ENCODE data around the gene RNF208. TPM values are rescaled to one million over a fixed set of nuclear protein-coding genes. Genes with fewer than 3 reads are reported as not detected.
A peak's percentile ranks its signal among the peaks of the same experiment; 100 is the strongest.

RNF208 gene
- total RNA-seq, 1 donor from 2014 or later: 9.5 TPM

DNA sequence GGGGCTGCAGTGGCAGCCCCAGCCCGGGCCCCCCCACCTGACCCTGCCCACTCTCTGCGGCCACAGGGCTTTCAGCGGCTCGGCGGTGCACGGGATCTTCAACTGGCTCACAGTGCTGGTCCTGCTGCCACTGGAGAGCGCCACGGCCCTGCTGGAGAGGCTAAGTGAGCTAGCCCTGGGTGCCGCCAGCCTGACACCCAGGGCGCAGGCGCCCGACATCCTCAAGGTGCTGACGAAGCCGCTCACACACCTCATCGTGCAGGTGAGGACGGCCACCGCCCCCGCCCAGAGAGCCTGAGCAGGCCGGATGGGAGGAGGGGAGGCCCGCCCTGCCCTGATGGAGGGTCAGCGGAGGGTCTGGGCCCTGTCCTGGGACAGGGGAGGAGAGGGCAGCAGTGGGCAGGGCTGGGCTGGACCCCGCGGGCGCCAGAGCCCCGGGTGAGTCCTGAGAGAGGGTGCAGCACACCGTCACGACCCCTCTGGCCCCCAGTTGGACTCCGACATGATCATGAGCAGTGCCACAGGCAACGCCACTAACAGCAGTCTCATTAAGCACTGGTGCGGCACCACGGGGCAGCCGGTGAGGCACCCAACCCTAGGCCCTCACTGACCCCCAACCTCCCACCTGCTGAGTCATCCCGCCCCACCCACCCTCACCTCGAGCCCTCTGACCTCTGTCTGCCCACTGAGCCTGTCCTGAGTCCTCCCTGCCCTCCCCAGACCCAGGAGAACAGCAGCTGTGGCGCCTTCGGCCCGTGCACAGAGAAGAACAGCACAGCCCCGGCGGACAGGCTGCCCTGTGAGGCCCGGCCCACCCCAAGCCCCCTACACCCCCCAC lies 11.3 kb upstream of the RNF208 start:
- Mint-ChIP-seq H3K36me3 (ENCODE audit: low read depth) (no peaks in the 10 kb centered on the region), H3K4me1 (ENCODE audit: low read depth) (no peaks in the 10 kb centered on the region), H3K27me3 (ENCODE audit: low read depth) (peaks cover 3% of the 10 kb centered on the region)

DNA sequence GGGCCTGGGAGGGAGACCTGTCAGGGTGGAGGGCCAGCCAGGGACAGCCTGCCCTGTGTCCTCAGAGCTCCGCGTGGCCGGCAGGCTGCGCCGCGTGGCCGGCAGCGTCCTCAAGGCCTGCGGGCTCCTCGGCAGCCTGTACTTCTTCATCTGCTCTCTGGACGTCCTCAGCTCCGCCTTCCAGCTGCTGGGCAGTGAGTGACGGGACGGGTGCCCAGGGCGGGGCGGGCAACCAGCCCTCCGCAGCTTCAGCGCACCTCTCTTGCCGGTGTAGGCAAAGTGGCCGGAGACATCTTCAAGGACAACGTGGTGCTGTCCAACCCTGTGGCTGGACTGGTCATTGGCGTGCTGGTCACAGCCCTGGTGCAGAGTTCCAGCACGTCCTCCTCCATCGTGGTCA lies 10.5 kb upstream of the RNF208 start:
- H3K36me3 Mint-ChIP-seq (ENCODE audit: low read depth): no peaks in the 10 kb centered on the region
- no peaks in the 10 kb centered on the region for H3K9me3 Mint-ChIP-seq
- no peak overlapping the region for H3K27ac Mint-ChIP-seq
- H3K4me1 Mint-ChIP-seq (ENCODE audit: low read depth): peaks cover 2% of the 10 kb centered on the region
- intact Hi-C loops (cut with micrococcal nuclease): no loop called here
- DNase-seq (ENCODE audit: low spot score): no peak
- H3K4me3 Mint-ChIP-seq (ENCODE audit: low read depth): no peak overlapping the region
- peaks cover 3% of the 10 kb centered on the region for H3K27me3 Mint-ChIP-seq (ENCODE audit: low read depth)

More for the DNA sequence above, 11.3 kb upstream of the RNF208 start:
- Mint-ChIP-seq H3K4me3 (ENCODE audit: low read depth) (no peak overlapping the region), H3K9me3 (no peaks in the 10 kb centered on the region), H3K27ac (no peak overlapping the region)
- intact Hi-C loops (cut with micrococcal nuclease): no loop called here
- DNase-seq (ENCODE audit: low spot score): no peak

DNA sequence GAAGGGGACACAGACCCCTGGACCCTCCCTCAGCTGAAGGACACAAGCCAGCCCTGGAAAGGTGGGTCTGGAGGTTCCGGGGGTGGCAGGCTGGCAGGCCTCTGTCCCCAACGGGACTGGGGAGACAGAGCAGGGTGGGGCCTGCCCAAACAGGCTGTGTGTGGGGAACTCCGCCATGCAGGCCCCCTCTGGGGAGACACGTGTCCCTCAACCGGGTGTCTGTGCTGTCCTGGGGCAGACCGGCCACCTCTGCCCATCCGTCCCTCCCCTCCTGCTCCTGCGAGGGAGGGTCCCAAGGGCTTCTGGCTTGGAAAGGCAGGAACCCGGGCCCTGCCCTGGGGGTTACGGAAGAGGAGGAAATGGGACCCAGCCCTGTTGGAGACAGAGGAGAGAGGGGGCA lies 10.1 kb upstream of the RNF208 start:
- Mint-ChIP-seq H3K27ac (no peak overlapping the region), H3K36me3 (ENCODE audit: low read depth) (no peaks in the 10 kb centered on the region), H3K4me1 (ENCODE audit: low read depth) (peaks cover 2% of the 10 kb centered on the region), H3K9me3 (no peaks in the 10 kb centered on the region), H3K4me3 (ENCODE audit: low read depth) (no peak overlapping the region), H3K27me3 (ENCODE audit: low read depth) (peaks cover 3% of the 10 kb centered on the region)
- intact Hi-C loops (cut with micrococcal nuclease): no loop called here
- no peak for DNase-seq (ENCODE audit: low spot score)

DNA sequence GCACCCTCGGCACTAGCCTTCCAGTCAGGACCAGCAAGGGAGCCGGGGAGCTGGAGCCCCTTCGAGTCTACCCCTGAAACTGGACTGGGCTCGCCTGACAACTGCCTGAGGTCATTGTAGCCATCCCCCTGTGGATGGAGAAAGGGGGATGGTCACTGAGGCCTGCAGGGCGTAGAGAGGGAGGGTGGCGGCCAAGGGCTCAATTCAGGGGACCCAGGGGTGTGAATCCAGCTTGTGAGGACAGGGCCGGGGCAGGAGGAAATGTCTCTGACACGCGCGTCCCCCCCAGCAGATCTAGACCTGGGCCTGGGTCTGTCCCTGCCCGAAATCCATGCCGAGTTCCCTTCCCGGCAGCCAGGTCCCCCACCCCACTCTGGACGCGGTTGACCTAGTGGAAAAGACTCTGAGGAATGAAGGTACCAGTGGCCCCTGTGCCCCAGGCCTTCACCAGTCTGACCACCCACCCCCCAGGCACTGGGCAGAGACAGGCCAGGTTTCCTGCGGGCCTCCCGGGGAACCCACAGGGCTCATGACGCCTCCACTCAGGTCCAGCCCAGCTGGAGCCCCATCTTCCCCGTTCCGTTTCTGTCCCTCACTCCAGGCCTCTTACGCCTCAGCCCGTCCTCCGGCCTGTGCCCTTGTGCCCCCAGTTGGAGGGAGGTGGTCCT lies 9.5 kb upstream of the RNF208 start:
- Mint-ChIP-seq H3K4me1 (ENCODE audit: low read depth) (peaks cover 2% of the 10 kb centered on the region), H3K4me3 (ENCODE audit: low read depth) (no peak overlapping the region), H3K9me3 (no peaks in the 10 kb centered on the region), H3K27ac (no peak overlapping the region), H3K27me3 (ENCODE audit: low read depth) (peaks cover 3% of the 10 kb centered on the region), H3K36me3 (ENCODE audit: low read depth) (no peaks in the 10 kb centered on the region)
- intact Hi-C loops (cut with micrococcal nuclease): no loop called here
- DNase-seq (ENCODE audit: low spot score): no peak

DNA sequence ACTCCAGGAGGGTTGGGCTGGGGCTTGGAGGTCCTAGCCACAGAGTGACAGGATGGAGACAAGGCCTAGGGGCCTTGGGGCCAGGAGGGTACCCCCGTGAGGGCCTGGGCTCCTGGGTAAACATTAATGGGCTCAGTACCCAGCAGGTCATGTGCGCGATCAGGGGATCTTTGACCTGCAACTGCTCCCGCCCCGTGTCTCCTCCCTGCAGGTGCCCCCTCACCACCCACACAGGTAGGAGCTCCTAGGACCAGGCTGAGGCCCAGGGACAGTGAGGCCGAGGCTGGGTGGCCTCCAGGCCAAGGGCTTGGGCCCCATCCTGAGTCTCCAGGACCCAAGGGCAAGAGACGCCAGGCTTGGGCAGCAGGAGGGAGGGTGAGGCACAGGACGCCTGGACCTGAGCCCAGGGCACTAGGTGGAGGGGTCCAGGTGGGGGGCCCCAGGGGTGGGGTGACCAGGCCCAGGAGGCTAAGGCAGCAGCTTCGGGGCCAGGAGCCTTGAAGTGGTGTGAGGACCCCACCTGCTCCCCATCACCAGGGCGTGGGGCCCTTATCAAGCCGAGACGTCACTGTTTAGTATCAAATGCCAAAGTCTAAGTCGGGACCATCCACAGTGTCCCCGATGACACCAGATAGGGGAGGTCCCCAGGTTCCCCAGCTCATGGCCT lies 8.8 kb upstream of the RNF208 start, which contains the start of gene SLC34A3:
Gene SLC34A3, plus strand, starts transcription at position 197 of the 667 bp plus-strand sequence. CDS start 802 bp downstream, outside the sequence.
- intact Hi-C loops (cut with micrococcal nuclease): no loop called here
- Mint-ChIP-seq H3K4me3 (ENCODE audit: low read depth) (no peak within 1 kb of the TSS), H3K4me1 (ENCODE audit: low read depth) (peaks cover 2% of the 10 kb centered on the region), H3K27ac (no peak within 1 kb of the TSS), H3K36me3 (ENCODE audit: low read depth) (no peaks in the 10 kb centered on the region), H3K9me3 (no peaks in the 10 kb centered on the region), H3K27me3 (ENCODE audit: low read depth) (peaks cover 3% of the 10 kb centered on the region)
- no peak for DNase-seq (ENCODE audit: low spot score)

DNA sequence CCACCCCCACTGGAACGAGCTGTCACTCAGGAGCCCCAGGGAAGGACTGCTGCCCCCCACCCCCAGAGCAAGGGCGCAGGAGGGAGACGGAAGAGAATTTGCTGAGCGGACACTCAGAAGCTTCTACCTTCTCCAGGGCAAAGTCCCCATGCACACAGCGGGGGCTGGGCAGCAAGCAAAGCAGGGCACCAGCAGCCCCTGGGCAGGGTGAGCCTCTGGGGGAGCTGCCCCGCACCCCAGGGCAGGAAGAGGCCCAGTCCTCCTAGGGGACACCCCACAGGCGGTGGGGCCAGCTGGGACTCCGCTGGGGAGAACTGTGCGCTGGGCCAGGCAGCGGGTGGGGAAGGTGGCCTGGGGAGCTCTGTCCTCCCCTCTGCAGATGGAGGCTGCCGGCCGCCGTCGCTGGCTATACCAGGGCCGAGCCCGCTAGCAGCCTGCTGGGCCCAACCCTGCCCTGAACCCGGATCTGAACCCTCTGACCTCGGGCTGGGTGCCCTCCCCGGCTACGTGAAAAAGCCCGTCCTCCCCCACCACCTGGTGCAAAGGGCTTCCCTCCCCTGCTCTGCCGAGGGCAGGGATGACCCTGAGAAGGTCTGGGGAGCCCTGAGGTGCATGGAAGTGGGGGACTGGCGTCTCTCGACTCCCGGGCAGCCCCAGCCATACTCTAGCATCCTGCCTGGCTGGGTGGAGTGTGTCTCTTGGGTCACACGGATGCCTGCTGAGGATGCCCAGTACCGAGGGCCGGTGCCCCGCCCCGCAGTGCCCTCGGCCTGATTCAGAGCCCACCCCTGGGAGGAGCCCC lies 8.1 kb upstream of the RNF208 start:
- H3K4me1 Mint-ChIP-seq (ENCODE audit: low read depth): peaks cover 5% of the 10 kb centered on the region
- no peak overlapping the region for H3K27ac Mint-ChIP-seq
- H3K36me3 Mint-ChIP-seq (ENCODE audit: low read depth): no peaks in the 10 kb centered on the region
- DNase-seq (ENCODE audit: low spot score): no peak
- intact Hi-C loops (cut with micrococcal nuclease): no loop called here
- peaks cover under 1% of the 10 kb centered on the region for H3K27me3 Mint-ChIP-seq (ENCODE audit: low read depth)
- H3K4me3 Mint-ChIP-seq (ENCODE audit: low read depth): no peak overlapping the region
- H3K9me3 Mint-ChIP-seq: no peaks in the 10 kb centered on the region

DNA sequence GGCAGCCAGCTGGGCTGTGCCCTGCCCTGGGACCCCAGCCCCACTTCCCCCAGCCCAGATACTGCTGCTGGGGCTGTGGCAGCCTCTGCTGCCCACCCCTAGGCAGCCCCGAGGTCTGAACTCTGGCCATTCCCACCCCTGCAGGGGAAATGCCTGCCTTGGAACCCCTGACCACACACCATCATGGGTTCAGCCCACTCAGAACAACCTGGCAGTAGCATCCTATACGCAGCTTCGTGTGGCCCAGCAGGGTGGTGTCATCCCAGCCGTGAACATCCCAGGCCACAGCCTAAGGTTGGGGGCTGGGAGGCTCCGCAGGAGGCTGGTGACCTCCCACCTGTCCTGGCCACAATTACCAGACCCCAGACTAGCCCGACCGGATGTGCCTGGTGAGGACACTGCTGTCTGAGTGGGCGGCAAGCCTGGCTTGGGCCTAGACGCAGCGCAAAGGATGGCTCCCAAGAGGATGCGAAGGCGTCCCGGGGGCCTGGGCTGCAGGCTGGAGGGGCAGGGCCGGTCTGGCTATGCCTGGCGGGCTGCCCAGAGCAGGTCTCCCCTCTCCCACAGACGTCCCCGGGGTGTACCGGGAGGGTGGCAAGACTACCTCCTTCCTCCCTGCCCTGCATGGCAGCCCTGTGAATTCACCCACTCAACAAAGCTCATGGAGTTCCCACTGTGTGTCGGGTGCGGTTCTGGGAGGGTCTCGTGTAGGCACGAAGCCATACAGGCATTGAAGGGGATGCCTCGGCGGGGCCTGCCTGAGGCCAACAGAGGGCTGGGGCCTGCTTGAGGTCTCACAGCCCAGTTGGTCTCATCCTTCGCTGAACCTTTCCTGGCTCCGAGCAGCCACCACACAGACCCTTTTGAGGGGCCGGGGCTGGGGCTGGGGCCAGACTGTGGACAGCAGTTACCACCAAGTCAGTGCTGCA lies 7.2 kb upstream of the RNF208 start:
- Mint-ChIP-seq H3K36me3 (ENCODE audit: low read depth) (no peaks in the 10 kb centered on the region), H3K4me3 (ENCODE audit: low read depth) (no peak overlapping the region), H3K9me3 (no peaks in the 10 kb centered on the region), H3K27ac (no peak overlapping the region), H3K27me3 (ENCODE audit: low read depth) (no peaks in the 10 kb centered on the region), H3K4me1 (ENCODE audit: low read depth) (peaks cover 5% of the 10 kb centered on the region)
- DNase-seq (ENCODE audit: low spot score): no peak
- intact Hi-C loops (cut with micrococcal nuclease): no loop called here

GRCh38 chr9:137228506-137228967 lies 6.5 kb upstream of the RNF208 start:
- H3K27ac Mint-ChIP-seq: no peak overlapping the region
- intact Hi-C loops (cut with micrococcal nuclease): no loop called here
- H3K27me3 Mint-ChIP-seq (ENCODE audit: low read depth): no peaks in the 10 kb centered on the region
- H3K4me3 Mint-ChIP-seq (ENCODE audit: low read depth): no peak overlapping the region
- no peaks in the 10 kb centered on the region for H3K36me3 Mint-ChIP-seq (ENCODE audit: low read depth)
- DNase-seq (ENCODE audit: low spot score): no peak
- peaks cover 5% of the 10 kb centered on the region for H3K4me1 Mint-ChIP-seq (ENCODE audit: low read depth)
- no peaks in the 10 kb centered on the region for H3K9me3 Mint-ChIP-seq

DNA sequence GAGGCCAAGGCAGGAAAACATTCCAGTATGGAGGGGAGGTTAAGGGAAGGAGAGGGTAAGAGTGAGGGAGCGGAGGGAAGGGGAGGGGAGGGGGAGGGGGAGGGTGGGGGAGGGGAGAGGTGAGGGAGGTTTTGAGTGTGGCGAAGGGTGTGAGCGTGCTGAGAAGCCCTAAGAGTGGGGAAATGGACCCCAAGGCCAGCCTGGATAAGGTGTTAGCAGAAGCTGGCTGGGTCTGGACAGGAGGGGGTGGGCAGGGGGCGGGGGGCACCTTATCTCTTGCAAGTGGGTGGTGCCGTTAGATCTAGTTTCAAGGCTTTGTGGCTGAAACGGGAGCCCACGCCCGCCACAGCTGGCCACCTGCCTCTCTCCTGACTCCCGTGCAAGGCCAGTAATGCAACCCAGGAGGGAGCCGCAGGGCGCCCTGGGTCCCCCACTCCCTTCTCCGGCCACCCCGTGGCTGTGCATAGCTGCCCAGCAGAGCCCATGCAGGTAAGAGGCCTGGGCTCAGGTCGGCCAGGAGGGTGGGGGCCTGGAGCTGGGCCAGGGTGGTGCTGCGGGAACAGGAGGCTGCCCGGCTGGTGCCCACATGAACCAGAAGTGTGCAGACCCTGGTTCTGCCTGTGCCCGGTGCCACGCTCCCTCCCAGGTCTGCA lies 5.9 kb upstream of the RNF208 start:
- intact Hi-C loops (cut with micrococcal nuclease): loop anchor here (1.0 kb wide), 1 partner anchor 110 kb away; no protein-coding TSS in a partner anchor
- no peaks in the 10 kb centered on the region for H3K36me3 Mint-ChIP-seq (ENCODE audit: low read depth)
- H3K27ac Mint-ChIP-seq: no peak overlapping the region
- peaks cover 6% of the 10 kb centered on the region for H3K4me1 Mint-ChIP-seq (ENCODE audit: low read depth)
- no peaks in the 10 kb centered on the region for H3K27me3 Mint-ChIP-seq (ENCODE audit: low read depth)
- no peak overlapping the region for H3K4me3 Mint-ChIP-seq (ENCODE audit: low read depth)
- no peak for DNase-seq (ENCODE audit: low spot score)
- no peaks in the 10 kb centered on the region for H3K9me3 Mint-ChIP-seq

DNA sequence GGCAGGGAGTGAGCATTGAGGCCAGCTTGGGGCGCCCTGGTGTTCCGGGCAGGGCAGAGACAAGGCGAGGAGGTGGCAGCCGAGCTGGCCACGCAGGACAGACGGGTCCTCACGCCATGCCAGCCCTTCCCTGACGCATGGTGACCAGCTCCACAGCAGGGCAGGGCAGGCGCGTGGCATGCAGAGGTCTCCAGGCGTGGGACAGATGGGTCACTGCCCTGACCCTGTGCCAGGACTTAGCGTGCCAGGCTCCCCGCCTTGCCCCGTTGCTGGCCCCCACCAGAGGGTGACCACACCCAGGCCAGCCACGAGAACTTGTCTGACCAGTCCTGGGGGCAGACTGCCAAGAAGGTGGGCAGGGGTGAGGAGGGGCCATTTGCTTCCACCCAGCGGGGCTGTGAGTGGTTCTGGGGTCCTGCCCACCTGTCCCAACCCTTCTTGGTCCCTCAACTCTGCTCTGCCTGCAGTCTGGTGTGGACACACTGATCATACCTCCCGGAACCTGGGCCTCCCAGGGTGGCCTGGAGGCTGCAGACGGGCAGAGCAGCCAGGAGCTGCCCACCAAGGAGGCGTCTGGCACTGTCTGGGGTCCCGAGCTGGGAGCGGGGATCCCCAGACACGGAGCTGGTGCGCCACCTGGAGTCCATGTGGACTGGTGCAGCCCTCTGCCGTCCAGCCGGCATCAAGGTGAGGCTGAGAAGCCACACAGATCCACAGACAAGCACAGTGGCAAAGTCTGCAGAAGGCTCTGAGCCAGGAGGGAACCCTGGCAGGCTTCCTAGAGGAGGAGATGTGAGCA lies 5.2 kb upstream of the RNF208 start, which contains the start of gene RNF224:
Gene RNF224, plus strand, starts transcription at position 449 of the 799 bp plus-strand sequence. CDS start 834 bp downstream, outside the sequence.
- Mint-ChIP-seq H3K4me3 (ENCODE audit: low read depth) (no peak within 1 kb of the TSS), H3K36me3 (ENCODE audit: low read depth) (no peaks in the 10 kb centered on the region), H3K4me1 (ENCODE audit: low read depth) (peaks cover 7% of the 10 kb centered on the region), H3K27ac (no peak within 1 kb of the TSS), H3K27me3 (ENCODE audit: low read depth) (no peaks in the 10 kb centered on the region), H3K9me3 (no peaks in the 10 kb centered on the region)
- intact Hi-C loops (cut with micrococcal nuclease): loop anchor here (1.0 kb wide), 1 partner anchor 109 kb away; no protein-coding TSS in a partner anchor
- peak; percentile 75 for DNase-seq (ENCODE audit: low spot score)
